Fibroblast of mammary gland (primary cell): ENCODE results near the gene NFATC1.

ENCODE experiments used
- DNase-seq: peaks from one replicate; pipeline ENCODE4 v3.0.0-alpha.2; 2010; ENCODE audit warnings: low read depth
- H3K4me3 ChIP-seq: 2 replicates; pipeline ENCODE4 v1.5.1; 2011; ENCODE audit warnings: low read depth, mild to moderate bottlenecking, low read length, moderate library complexity; ENCODE audit not compliant: control insufficient read depth
- CTCF ChIP-seq: conservative IDR thresholded peaks from 2 replicates; pipeline ENCODE4 v1.5.1; 2011; ENCODE audit warnings: low read depth, low read length, inconsistent platforms; ENCODE audit not compliant: control insufficient read depth, insufficient read depth

Gene NFATC1

GRCh38 chr18:79469751-79470505, 74.2 kb downstream of the NFATC1 start:
- no peak for DNase-seq
- H3K4me3 ChIP-seq: no peak overlapping the region
- no peak for TF ChIP-seq CTCF

- H3K4me3 ChIP-seq: no peak overlapping the region
- no peak for TF ChIP-seq CTCF
- DNase-seq: no peak
These were observed 74.8 kb downstream of the NFATC1 start for GRCh38 chr18:79470547-79470946.

- TF ChIP-seq CTCF: no peak
- no peak overlapping the region for H3K4me3 ChIP-seq
- DNase-seq: no peak
These were observed 75.3 kb downstream of the NFATC1 start for GRCh38 chr18:79471046-79471445.

DNA sequence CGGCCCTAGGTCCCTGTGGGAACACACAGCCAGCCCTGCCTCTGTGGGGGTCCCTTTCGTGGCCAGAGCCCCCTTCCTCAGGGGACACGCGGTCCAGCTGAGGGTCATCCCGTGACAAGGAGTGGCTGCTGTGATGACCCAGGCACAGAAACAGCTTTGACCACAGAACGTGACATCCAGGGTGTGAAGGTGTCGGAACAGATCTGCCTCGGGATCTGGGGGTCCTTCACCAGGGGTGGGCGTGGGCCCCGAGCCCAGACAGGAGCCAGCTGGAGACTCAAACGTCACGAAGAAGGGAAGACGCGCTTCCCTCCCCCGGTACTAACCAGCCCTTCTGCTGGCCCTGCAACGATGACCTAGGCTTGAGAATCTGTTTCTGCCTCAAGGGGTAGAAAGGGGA, 75.9 kb downstream of the NFATC1 start:
- H3K4me3 ChIP-seq: no peak overlapping the region
- DNase-seq: no peak
- TF ChIP-seq CTCF: no peak

DNA sequence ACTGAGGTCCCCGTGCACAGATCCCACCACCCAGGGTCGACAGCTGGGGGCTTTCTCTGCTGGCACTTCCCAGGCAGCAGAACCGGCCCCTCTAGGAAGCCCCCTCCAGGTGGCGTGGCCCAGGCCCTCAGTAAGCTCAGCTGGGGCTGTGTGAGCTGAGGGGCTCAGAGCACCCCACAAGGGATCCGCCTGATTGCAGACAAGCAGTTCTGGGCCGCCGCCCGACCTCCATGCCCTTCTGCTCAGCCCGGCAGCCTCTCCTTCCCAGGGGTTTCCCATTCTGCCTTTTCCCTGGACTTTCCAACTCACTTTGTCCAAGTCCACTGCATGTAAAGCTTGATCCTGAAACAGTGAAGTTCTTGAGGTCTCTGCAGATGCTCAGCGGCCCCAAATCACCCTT, 76.4 kb downstream of the NFATC1 start:
- no peak for DNase-seq
- H3K4me3 ChIP-seq: no peak overlapping the region
- no peak for TF ChIP-seq CTCF

DNA sequence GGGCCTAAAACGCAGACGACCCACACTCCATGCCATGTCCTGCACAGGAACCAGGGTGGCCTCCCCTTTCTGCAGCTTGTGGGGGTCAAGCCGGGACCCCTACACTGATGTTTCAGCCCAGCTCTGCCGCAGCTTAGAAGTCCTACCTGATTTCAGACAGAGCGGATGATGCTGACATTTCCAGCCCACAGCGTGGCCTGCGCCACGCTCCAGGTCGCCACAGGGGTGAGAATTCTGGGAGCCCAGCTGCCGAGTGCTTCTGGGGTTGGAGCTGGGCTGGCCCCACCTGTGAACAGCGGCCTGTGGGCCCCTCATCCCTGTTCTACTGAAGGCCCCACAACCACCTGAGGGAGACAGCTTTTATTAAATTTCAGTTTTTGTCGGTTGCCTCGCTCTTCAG, 77.2 kb downstream of the NFATC1 start:
- no peak for DNase-seq
- no peak overlapping the region for H3K4me3 ChIP-seq
- TF ChIP-seq CTCF: no peak
